A673 (cell line): ENCODE results near the gene NECAB3. TPM values are rescaled to one million over a fixed set of nuclear protein-coding genes. Genes with fewer than 3 reads are reported as not detected.

Source experiments
- BruUV-seq: library from RNA; stranded (reverse); fragments of 400-500 nt; replicated peaks from 2 replicates; lab custom pipeline; 2021; lab: Mats Ljungman, UMichigan
- CTCF ChIA-PET: fragments of 300-600 bp; sonication (Branson Sonifier 250); formaldehyde crosslinking; loops from one replicate; lab custom pipeline; 2022; ENCODE audit warnings: antibody characterized with exemption; lab: Charles Lee
- POLR2A ChIA-PET: fragments of 300-600 bp; sonication (Branson Sonifier 250); formaldehyde crosslinking; loops from one replicate; lab custom pipeline; 2022; ENCODE audit warnings: antibody characterized with exemption; ENCODE audit not compliant: low non-redundant PET; lab: Charles Lee
- DNase-seq: peaks from one replicate; pipeline ENCODE4 v3.0.0-alpha.2; 2015; ENCODE audit warnings: low spot score
- H3K27ac ChIP-seq: fragments of 200-600 bp; sonication (generic); 2 replicates; pipeline ENCODE4 v1.5.1; 2016; ENCODE audit warnings: mixed run types, low read depth, mild to moderate bottlenecking, mixed read lengths, antibody characterized with exemption, low read length; ENCODE audit not compliant: poor library complexity, severe bottlenecking
- H3K27me3 ChIP-seq: fragments of 200-600 bp; sonication (generic); replicated peaks from 2 replicates; pipeline ENCODE4 v1.6.1; 2017; ENCODE audit warnings: mixed run types, low read depth, mild to moderate bottlenecking, mixed read lengths, antibody characterized with exemption, low read length; ENCODE audit not compliant: insufficient read depth, poor library complexity
- H3K36me3 ChIP-seq: fragments of 200-600 bp; sonication (generic); 2 replicates; pipeline ENCODE4 v1.6.1; 2016; ENCODE audit warnings: mixed run types, mild to moderate bottlenecking, mixed read lengths, antibody characterized with exemption, low read length; ENCODE audit not compliant: insufficient read depth, poor library complexity, severe bottlenecking
- H3K4me1 ChIP-seq: fragments of 200-600 bp; sonication (generic); 2 replicates; pipeline ENCODE4 v1.6.1; 2017; ENCODE audit warnings: mixed run types, mild to moderate bottlenecking, mixed read lengths, antibody characterized with exemption, low read length; ENCODE audit not compliant: insufficient read depth, poor library complexity, severe bottlenecking
- H3K4me3 ChIP-seq: fragments of 200-600 bp; sonication (generic); 2 replicates; pipeline ENCODE4 v1.5.1; 2016; ENCODE audit warnings: low read depth, mixed run types, mild to moderate bottlenecking, mixed read lengths, low read length; ENCODE audit not compliant: poor library complexity, severe bottlenecking
- H3K9me3 ChIP-seq: fragments of 200-600 bp; sonication (generic); 2 replicates; pipeline ENCODE4 v1.6.1; 2016; ENCODE audit warnings: mixed run types, low read depth, mild to moderate bottlenecking, mixed read lengths, antibody characterized with exemption, low read length; ENCODE audit not compliant: poor library complexity, severe bottlenecking
- EZH2 ChIP-seq: fragments of 200-600 bp; sonication (generic); IDR thresholded peaks from 2 replicates; pipeline ENCODE4 v1.6.1; 2017; ENCODE audit warnings: borderline replicate concordance, low read depth, mild to moderate bottlenecking, mixed read lengths, antibody characterized with exemption, low read length; ENCODE audit not compliant: poor library complexity, severe bottlenecking
- intact Hi-C: fragments of 100-400 bp; cut with micrococcal nuclease; formaldehyde crosslinking; loops from one replicate; pipeline ENCODE4 v1.10.0; 2022; ENCODE audit not compliant: unreplicated experiment
- total RNA-seq: library from RNA; stranded (reverse); gene quantifications from 2 replicates; pipeline ENCODE4 v1.2.3, GENCODE V29; 2021
- TF ChIP-seq, protein P1 (sequence below): fragments of 300-800, 200-600 bp; sonication (generic); conservative IDR thresholded peaks from 2 replicates; pipeline ENCODE4 v1.5.1; 2017; ENCODE audit warnings: low read depth, mild to moderate bottlenecking, antibody characterized with exemption, low read length, moderate library complexity, mixed read lengths

NECAB3 gene
- total RNA-seq, 1 experiment from 2014 or later: 83.1 TPM

DNA sequence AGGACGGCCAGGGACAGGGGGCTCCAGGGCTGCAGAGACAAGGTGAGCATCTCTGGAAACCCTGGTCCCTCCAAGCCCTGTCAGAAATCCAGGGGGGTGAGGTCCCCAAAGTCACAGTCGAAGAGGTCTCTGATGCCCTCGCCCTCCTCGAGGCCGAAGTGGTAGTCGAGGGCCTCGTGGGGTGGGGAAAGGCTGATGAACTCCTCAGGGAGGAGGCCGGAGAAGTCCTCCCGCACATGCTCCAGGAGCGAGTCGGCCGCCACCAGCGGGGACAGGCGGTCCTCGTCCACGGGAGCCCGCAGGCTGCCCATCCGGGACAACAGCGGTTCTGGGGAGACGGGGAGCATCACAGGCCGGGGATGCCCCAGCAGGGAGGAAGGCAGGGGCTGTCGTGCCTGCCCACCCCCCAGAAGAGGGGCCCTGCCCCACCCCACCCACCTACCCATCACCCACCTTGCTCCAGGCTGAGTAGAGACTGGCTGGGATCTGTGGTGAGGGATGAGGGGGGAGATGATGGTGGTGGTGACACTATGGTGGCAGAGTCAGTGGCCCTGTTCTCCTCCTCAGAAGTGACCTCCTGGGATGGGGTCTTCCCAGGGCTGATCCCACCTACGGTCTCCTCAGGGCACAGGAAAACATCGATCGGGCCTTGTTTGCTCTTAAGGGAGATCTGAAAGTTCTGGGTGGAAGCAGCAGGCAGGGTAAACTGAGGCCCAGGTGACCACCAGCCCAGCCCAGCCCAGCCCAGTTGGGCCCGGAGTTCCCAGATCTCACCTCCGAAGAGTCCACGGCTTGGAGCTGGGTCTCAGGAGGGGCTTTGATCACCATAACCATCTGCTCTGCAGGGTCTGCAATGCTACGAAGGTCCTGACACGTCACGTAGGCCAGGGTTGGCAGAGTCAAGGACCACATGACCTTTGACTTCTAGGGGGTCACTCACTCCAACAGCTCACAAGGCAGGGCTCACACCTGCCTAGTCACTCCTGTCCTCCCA is 2.7 kb upstream of the NECAB3 start:
- CTCF ChIA-PET: no interaction called here
- DNase-seq: no peak
- Histone ChIP-seq H3K9me3 (no peaks in the 10 kb centered on the region), H3K4me3 (no peak overlapping the region), H3K27ac (no peak overlapping the region), H3K4me1 (peaks cover 20% of the 10 kb centered on the region), H3K36me3 (peaks cover 21% of the 10 kb centered on the region), H3K27me3 (no peaks in the 10 kb centered on the region)
- no TSS peak for BruUV-seq
- TF ChIP-seq EZH2: no peak
- TF ChIP-seq, protein P1, sequence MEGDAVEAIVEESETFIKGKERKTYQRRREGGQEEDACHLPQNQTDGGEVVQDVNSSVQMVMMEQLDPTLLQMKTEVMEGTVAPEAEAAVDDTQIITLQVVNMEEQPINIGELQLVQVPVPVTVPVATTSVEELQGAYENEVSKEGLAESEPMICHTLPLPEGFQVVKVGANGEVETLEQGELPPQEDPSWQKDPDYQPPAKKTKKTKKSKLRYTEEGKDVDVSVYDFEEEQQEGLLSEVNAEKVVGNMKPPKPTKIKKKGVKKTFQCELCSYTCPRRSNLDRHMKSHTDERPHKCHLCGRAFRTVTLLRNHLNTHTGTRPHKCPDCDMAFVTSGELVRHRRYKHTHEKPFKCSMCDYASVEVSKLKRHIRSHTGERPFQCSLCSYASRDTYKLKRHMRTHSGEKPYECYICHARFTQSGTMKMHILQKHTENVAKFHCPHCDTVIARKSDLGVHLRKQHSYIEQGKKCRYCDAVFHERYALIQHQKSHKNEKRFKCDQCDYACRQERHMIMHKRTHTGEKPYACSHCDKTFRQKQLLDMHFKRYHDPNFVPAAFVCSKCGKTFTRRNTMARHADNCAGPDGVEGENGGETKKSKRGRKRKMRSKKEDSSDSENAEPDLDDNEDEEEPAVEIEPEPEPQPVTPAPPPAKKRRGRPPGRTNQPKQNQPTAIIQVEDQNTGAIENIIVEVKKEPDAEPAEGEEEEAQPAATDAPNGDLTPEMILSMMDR: no peak
- POLR2A ChIA-PET: no interaction called here
- intact Hi-C loops: no loop called here

DNA sequence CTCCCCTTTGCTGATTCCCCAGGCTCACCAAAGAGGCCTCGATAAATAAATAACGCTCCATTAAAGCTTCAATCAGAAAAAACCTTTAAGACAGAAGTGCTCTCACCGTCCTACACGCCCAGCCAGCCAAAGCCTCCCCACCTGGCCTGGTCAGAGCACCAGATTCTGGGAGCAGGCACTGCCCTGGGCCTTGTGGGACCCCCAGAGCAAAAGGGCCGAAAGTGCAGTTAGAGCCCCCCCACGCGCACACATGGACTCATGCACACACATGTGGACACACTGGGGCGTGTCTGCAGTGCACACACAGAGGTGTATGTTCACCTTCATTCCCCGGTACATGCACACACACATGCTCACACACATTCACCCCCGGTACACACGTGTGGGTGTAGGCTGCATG is 1.9 kb upstream of the NECAB3 start:
- intact Hi-C loops: no loop called here
- H3K27ac ChIP-seq: no peak overlapping the region

DNA sequence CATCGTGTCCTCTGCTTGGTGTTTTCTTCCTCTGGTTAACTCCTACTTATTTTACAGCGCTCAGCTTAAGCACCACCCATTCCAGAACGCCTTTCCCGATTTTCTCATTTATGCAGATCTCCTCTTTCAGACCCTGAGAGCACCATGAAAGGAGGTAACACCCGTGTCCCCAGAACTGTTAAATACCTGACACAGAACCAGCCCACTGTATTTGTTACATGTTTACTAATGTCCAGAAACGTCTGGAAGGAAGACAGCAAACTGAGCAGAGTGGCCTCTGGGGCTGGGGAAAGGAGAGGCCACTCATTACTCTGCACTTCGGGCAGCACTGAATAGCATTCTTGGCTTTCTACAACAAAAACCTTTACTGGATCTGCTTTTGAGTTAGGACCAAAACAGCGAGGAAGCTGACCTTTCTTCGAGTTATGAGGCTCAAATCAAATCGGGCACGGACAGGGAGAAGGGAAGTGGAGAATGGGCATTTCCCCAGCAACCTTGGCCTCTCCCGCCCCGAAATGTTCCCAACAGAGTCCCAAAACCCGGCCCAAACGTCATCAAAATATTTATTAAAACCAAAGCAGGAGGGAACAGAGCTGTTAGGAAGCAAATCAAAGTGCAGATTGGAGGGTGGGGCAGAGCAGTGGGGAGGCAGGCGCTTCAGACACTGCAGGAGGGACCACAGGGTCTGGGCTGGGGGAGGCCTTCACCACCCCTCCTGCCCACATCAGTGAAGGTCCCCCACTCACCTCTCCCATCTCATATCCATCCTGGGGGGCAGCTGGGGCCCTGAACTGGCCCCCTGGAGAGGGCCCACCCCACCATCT is 1.1 kb upstream of the NECAB3 start:
- Histone ChIP-seq H3K4me3 (peak overlapping the region; percentile 78), H3K36me3 (peaks cover 25% of the 10 kb centered on the region), H3K27me3 (no peaks in the 10 kb centered on the region), H3K27ac (peak overlapping the region; percentile 88), H3K4me1 (peaks cover 31% of the 10 kb centered on the region), H3K9me3 (no peaks in the 10 kb centered on the region)
- no TSS peak for BruUV-seq
- DNase-seq: no peak
- TF ChIP-seq, protein P1: no peak
- TF ChIP-seq EZH2: no peak
- intact Hi-C loops: no loop called here
- CTCF ChIA-PET: no interaction called here
- POLR2A ChIA-PET: interaction anchor here (0.6 kb wide), 2 partner anchors 57 to 109 kb away, joined by 3 to 9 read pairs; no protein-coding TSS in a partner anchor

More for the DNA sequence above, 1.9 kb upstream of the NECAB3 start:
- no TSS peak for BruUV-seq
- DNase-seq: no peak
- TF ChIP-seq, protein P1: no peak
- no peak for TF ChIP-seq EZH2
- Histone ChIP-seq H3K36me3 (peaks cover 24% of the 10 kb centered on the region), H3K4me1 (peaks cover 26% of the 10 kb centered on the region), H3K4me3 (no peak overlapping the region), H3K9me3 (no peaks in the 10 kb centered on the region), H3K27me3 (no peaks in the 10 kb centered on the region)
- ChIA-PET POLR2A (interaction anchor here (0.6 kb wide), 1 partner anchor 110 kb away, joined by 9 read pairs; no protein-coding TSS in a partner anchor), CTCF (no interaction called here)
